Panc1 (cell line): Measurements from ENCODE around the gene WDFY1.

Experiments
- CTCF ChIP-seq: fragments of 450-650 bp; IDR thresholded peaks from 2 replicates; pipeline ENCODE4 v1.5.1; 2017; ENCODE audit warnings: mild to moderate bottlenecking
- POLR2AphosphoS5 ChIP-seq: IDR thresholded peaks from 2 replicates; pipeline ENCODE4 v1.6.1; 2012; ENCODE audit warnings: mild to moderate bottlenecking, low read depth, low read length, moderate library complexity
- REST ChIP-seq, 2 experiments: IDR thresholded peaks; 2 replicates each; pipeline ENCODE4 v1.6.1; 2011 to 2012; ENCODE audit warnings: low read depth in 2 of 2, control low read depth in 1 of 2, low read length in 1 of 2, mild to moderate bottlenecking in 1 of 2, moderate library complexity in 1 of 2; ENCODE audit not compliant: insufficient read depth in 1 of 2
- TCF7L2 ChIP-seq: IDR thresholded peaks from 2 replicates; pipeline ENCODE4 v1.6.1; 2011; ENCODE audit warnings: mild to moderate bottlenecking, low read depth, low read length, inconsistent platforms

GRCh38 chr2:223889229-223889628 is 55.9 kb downstream of the WDFY1 start:
- no peak for TF ChIP-seq CTCF
- TF ChIP-seq REST (IDR thresholded peaks at IDR 0.05; ENCODE audit: insufficient read depth in 1 of 2, low read depth in 2 of 2, low read length in 1 of 2), result no peak
- TF ChIP-seq POLR2AphosphoS5, result no peak
- no peak for TF ChIP-seq TCF7L2
